Neural progenitor cell (in vitro differentiated cells): Measurements from ENCODE around the gene PPP5C.
"Not testable (repeated sequence)": the region's sequence is repeated elsewhere in the genome, so short reads cannot be mapped to it uniquely, and the experiment has no call there.

Source experiments
- CTCF ChIP-seq: fragments of 200-600 bp; sonication (generic); IDR thresholded peaks from 2 replicates; pipeline ENCODE4 v1.5.1; 2017; ENCODE audit warnings: antibody characterized with exemption, mild to moderate bottlenecking
- EZH2 ChIP-seq: fragments of 200-600 bp; sonication (generic); IDR thresholded peaks from 2 replicates; pipeline ENCODE4 v1.6.1; 2017; ENCODE audit warnings: antibody characterized with exemption, mild to moderate bottlenecking, moderate library complexity
- EZH2phosphoT487 ChIP-seq: fragments of 200-600 bp; sonication (generic); IDR thresholded peaks from 2 replicates; pipeline ENCODE4 v1.6.1; 2017; ENCODE audit warnings: antibody characterized with exemption

GRCh38 chr19:46323227-46323626, 23.7 kb upstream of the PPP5C start:
- TF ChIP-seq CTCF, EZH2phosphoT487, EZH2: not testable (repeated sequence)
